AG10803 (cell line): ENCODE measurements around the gene ADGRF1.

Experiments used
- DNase-seq: peaks from one replicate; pipeline ENCODE4 v3.0.0; 2010; ENCODE audit warnings: low read depth
- H3K4me3 ChIP-seq: 2 replicates; pipeline ENCODE4 v1.5.1; 2011; ENCODE audit warnings: mild to moderate bottlenecking, low read length, control low read depth
- TF ChIP-seq, protein P1 (sequence below): conservative IDR thresholded peaks from 2 replicates; pipeline ENCODE4 v1.5.1; 2011; ENCODE audit warnings: mild to moderate bottlenecking, low read length, control low read depth, inconsistent platforms

ADGRF1 gene

DNA sequence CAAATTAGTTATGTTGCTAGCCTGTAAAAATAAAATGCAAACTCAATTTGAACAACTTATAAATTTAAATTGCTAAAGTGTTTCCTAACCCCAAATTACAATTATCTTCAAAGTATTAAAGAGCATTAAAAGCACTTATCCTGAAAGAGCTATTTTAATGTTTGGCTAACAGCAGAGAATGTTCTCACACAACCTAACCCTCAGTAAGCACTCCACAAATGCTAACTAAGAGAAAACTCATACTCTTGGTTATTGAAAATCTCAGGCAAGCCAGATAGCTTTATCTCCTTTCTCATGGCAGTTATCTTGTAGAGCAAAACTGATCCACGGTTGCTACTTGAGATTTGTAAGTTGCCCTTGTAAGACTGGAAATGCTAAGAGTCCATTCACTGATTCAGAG, 30.5 kb upstream of the ADGRF1 start:
- no peak for DNase-seq
- TF ChIP-seq, protein P1, sequence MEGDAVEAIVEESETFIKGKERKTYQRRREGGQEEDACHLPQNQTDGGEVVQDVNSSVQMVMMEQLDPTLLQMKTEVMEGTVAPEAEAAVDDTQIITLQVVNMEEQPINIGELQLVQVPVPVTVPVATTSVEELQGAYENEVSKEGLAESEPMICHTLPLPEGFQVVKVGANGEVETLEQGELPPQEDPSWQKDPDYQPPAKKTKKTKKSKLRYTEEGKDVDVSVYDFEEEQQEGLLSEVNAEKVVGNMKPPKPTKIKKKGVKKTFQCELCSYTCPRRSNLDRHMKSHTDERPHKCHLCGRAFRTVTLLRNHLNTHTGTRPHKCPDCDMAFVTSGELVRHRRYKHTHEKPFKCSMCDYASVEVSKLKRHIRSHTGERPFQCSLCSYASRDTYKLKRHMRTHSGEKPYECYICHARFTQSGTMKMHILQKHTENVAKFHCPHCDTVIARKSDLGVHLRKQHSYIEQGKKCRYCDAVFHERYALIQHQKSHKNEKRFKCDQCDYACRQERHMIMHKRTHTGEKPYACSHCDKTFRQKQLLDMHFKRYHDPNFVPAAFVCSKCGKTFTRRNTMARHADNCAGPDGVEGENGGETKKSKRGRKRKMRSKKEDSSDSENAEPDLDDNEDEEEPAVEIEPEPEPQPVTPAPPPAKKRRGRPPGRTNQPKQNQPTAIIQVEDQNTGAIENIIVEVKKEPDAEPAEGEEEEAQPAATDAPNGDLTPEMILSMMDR, result no peak
- no peak overlapping the region for H3K4me3 ChIP-seq

GRCh38 chr6:47071681-47072080, 29.5 kb upstream of the ADGRF1 start:
- TF ChIP-seq, protein P1, result no peak
- H3K4me3 ChIP-seq, result no peak overlapping the region
- no peak for DNase-seq

DNA sequence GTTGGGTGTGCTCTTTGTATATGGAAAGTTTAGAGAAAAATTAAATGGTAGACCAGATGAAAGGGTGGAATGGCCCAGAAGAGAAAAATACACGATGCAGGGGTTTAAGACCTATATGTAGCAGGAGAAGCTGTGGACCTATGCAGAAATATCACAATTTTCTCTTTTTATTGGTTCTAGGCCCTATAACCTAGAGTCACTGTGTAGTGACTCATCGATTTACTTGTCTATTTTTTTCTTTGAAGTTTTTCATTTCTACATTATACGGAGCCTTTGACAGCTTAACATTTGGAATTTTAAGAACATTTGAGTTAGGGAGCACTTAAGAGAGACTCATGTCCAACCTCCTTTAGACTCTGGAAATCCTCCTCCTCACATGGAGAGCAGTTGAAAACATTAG, 28.3 kb upstream of the ADGRF1 start:
- no peak for DNase-seq
- H3K4me3 ChIP-seq, result no peak overlapping the region
- TF ChIP-seq, protein P1, result no peak

DNA sequence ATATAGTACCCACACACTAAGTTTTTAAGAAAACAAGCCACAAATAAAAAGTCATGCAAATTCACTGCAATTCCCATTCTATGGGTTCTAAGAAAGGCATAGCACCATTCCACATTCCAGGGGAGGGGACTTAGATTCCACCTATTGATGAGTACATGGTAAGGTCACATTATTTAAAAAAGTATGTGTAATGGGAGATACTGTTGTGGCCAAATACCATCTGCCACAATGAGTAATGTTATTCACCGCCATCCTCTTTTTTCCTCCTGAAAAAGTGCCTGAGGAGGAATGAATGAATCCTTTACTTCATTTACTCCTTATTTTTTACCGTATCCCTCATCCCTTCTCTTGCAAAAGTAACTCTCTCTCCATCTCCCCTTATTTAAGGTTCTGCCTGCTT, 27.0 kb upstream of the ADGRF1 start:
- DNase-seq, result no peak
- TF ChIP-seq, protein P1, result no peak
- H3K4me3 ChIP-seq, result no peak overlapping the region

GRCh38 chr6:47066418-47066817, 24.3 kb upstream of the ADGRF1 start:
- TF ChIP-seq, protein P1, result no peak
- H3K4me3 ChIP-seq, result no peak overlapping the region
- DNase-seq, result no peak

GRCh38 chr6:47064274-47064673, 22.1 kb upstream of the ADGRF1 start:
- TF ChIP-seq, protein P1, result no peak
- no peak for DNase-seq
- no peak overlapping the region for H3K4me3 ChIP-seq

DNA sequence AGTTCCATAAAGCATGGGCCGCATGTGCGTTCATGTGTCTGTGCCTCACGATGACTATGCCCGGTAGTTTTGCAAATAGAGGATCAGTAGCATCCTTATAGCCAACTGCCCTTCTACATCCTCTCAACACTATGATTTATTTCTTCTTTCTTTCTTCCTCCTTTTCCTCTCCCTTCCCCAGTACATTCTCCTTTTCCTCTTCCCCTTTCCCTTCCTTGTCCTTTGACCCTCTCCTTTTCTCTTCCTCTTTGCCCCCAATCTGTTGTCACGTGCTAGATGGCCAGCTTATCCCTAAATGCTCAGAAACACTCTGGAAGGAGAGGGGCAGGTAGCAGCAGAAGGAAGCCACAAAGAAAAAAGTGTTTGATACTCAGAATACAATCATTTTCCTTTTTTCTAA, 20.2 kb upstream of the ADGRF1 start:
- TF ChIP-seq, protein P1, result no peak
- DNase-seq, result no peak
- H3K4me3 ChIP-seq, result no peak overlapping the region
